ENCODE results near the gene PLB1.

- no peak for TF ChIP-seq CTCF (conservative IDR thresholded peaks at IDR 0.05; ENCODE audit: low read depth, low read length)
- TF ChIP-seq EZH2 (IDR thresholded peaks at IDR 0.05; ENCODE audit: low read length, unreplicated experiment): no peak
Observed at GRCh38 chr2:28638102-28638501, 142.2 kb downstream of the PLB1 start.
